CD14-positive monocyte (primary cell): ENCODE results near the gene TLCD3A. TPM values are rescaled to one million over a fixed set of nuclear protein-coding genes. Genes with fewer than 3 reads are reported as not detected.

Experiments
- DNase-seq, 3 donors: peaks; one replicate each; pipeline ENCODE4 v3.0.0-alpha.2; 2011 to 2022
- H2AFZ ChIP-seq: 2 replicates; pipeline ENCODE4 v1.6.0; 2012; ENCODE audit warnings: mild to moderate bottlenecking, low read depth, low read length, inconsistent platforms; ENCODE audit not compliant: insufficient read depth, poor library complexity, severe bottlenecking
- H3K27ac ChIP-seq, 2 donors: 1 replicate in 1 of 2; 2 replicates in 1 of 2; pipeline ENCODE4 v1.5.1; 2012 to 2013; ENCODE audit warnings: low read length in 2 of 2, control low read depth in 1 of 2, inconsistent platforms in 1 of 2, low read depth in 1 of 2, mild to moderate bottlenecking in 1 of 2
- H3K27me3 ChIP-seq, 2 donors: one replicate each; pipeline versions ENCODE4 v1.6.0 to v1.6.1; 2011 to 2013; ENCODE audit warnings: low read length in 2 of 2; ENCODE audit not compliant: control insufficient read depth in 2 of 2, insufficient read depth in 2 of 2
- H3K36me3 ChIP-seq, 2 donors: replicated peaks in 1 of 2; 1 replicate in 1 of 2; 2 replicates in 1 of 2; pipeline versions ENCODE4 v1.5.1 to v1.6.1; 2012 to 2013; ENCODE audit warnings: low read length in 2 of 2, control low read depth in 1 of 2, inconsistent platforms in 1 of 2, mild to moderate bottlenecking in 1 of 2; ENCODE audit not compliant: insufficient read depth in 2 of 2, control insufficient read depth in 1 of 2
- H3K4me1 ChIP-seq, 2 donors: 1 replicate in 1 of 2; 2 replicates in 1 of 2; pipeline versions ENCODE4 v1.5.1 to v1.6.1; 2012 to 2013; ENCODE audit warnings: low read length in 2 of 2, control low read depth in 1 of 2, inconsistent platforms in 1 of 2, mild to moderate bottlenecking in 1 of 2, moderate library complexity in 1 of 2; ENCODE audit not compliant: insufficient read depth in 2 of 2, control insufficient read depth in 1 of 2
- H3K4me2 ChIP-seq: replicated peaks from 2 replicates; pipeline ENCODE3; 2012; ENCODE audit warnings: low read length, moderate library complexity, mild to moderate bottlenecking; ENCODE audit not compliant: poor library complexity, severe bottlenecking; ENCODE audit errors: extremely low read depth
- H3K4me3 ChIP-seq, 3 experiments: fragments of 200-600 bp in 1 of 3; sonication (generic) in 1 of 3; replicated peaks in 1 of 3; 1 replicate in 2 of 3; 2 replicates in 1 of 3; pipeline ENCODE4 v1.5.1; 2011 to 2013; ENCODE audit warnings: low read length in 3 of 3, mild to moderate bottlenecking in 3 of 3, control low read depth in 2 of 3, low read depth in 2 of 3, inconsistent platforms in 1 of 3, moderate library complexity in 1 of 3
- H3K79me2 ChIP-seq: 2 replicates; pipeline ENCODE4 v1.6.0; 2012; ENCODE audit warnings: mild to moderate bottlenecking, control low read depth, inconsistent platforms, low read length, moderate library complexity; ENCODE audit not compliant: insufficient read depth
- H3K9ac ChIP-seq: 2 replicates; pipeline ENCODE4 v1.6.0; 2017; ENCODE audit warnings: low read length, mild to moderate bottlenecking; ENCODE audit not compliant: insufficient read depth, poor library complexity, severe bottlenecking
- H3K9me3 ChIP-seq, 2 donors: replicated peaks in 1 of 2; 1 replicate in 1 of 2; 2 replicates in 1 of 2; pipeline versions ENCODE4 v1.5.1 to v1.6.1; 2012 to 2013; ENCODE audit warnings: low read length in 2 of 2, control low read depth in 1 of 2; ENCODE audit not compliant: control insufficient read depth in 1 of 2, insufficient read depth in 1 of 2
- H4K20me1 ChIP-seq: 2 replicates; pipeline ENCODE4 v1.6.0; 2012; ENCODE audit warnings: mild to moderate bottlenecking, low read length, control low read depth, moderate library complexity; ENCODE audit not compliant: insufficient read depth
- H3K27ac Mint-ChIP-seq, 7 donors: one replicate each; pipeline ENCODE4 v1.8.0; 2020; ENCODE audit warnings: mild to moderate bottlenecking in 7 of 7, mixed read lengths in 7 of 7, moderate library complexity in 6 of 7, inconsistent platforms in 2 of 7
- H3K27me3 Mint-ChIP-seq, 3 donors: one replicate each; pipeline ENCODE4 v1.8.0; 2021 to 2022; ENCODE audit warnings: low read depth in 3 of 3, mild to moderate bottlenecking in 3 of 3, mixed read lengths in 3 of 3, moderate library complexity in 3 of 3, inconsistent platforms in 1 of 3
- H3K36me3 Mint-ChIP-seq, 2 donors: one replicate each; pipeline ENCODE4 v1.8.0; 2020; ENCODE audit warnings: mixed read lengths in 2 of 2, inconsistent platforms in 1 of 2, mild to moderate bottlenecking in 1 of 2
- H3K4me1 Mint-ChIP-seq: one replicate; pipeline ENCODE4 v1.8.0; 2020; ENCODE audit warnings: mild to moderate bottlenecking, mixed read lengths
- H3K4me3 Mint-ChIP-seq, 2 donors: one replicate each; pipeline ENCODE4 v1.8.0; 2020; ENCODE audit warnings: mild to moderate bottlenecking in 2 of 2, mixed read lengths in 2 of 2, moderate library complexity in 1 of 2
- H3K9me3 Mint-ChIP-seq, 7 donors: one replicate each; pipeline ENCODE4 v1.8.0; 2020 to 2022; ENCODE audit warnings: mixed read lengths in 7 of 7, mild to moderate bottlenecking in 6 of 7, moderate library complexity in 6 of 7, inconsistent platforms in 2 of 7
- WGBS: methylation state at CpG from one replicate; pipeline ENCODE4 v1.1.5; 2013; ENCODE audit warnings: missing lambda C conversion rate; ENCODE audit not compliant: insufficient coverage; 5-methylcytosine and 5-hydroxymethylcytosine counted together
- intact Hi-C, 2 donors: fragments of 100-400 bp; cut with micrococcal nuclease; formaldehyde crosslinking; loops; one replicate each; pipeline versions ENCODE4 v1.15.0 to v1.15.1; 2023
- polyA plus RNA-seq, 3 donors: library from polyadenylated mRNA; depleted of rRNA in 1 of 3; unstranded in 2 of 3; stranded (reverse) in 1 of 3; fragments of 300-500 nt in 2 of 3; fragments of >200 nt in 1 of 3; fragmentation: Illumina TruSeq in 2 of 3; gene quantifications; 1 replicate in 2 of 3; 2 replicates in 1 of 3; pipeline ENCODE4 v1.2.3, GENCODE V29; 2012 to 2021
- TF ChIP-seq, protein P1 (sequence below): fragments of 200-600 bp; IDR thresholded peaks from one replicate; pipeline ENCODE4 v1.8.0; 2022; ENCODE audit warnings: antibody characterized with exemption, mild to moderate bottlenecking

The TLCD3A gene
- polyA plus RNA-seq, 3 donors, result 0.09 to 1.8 (median 0.13) TPM

- H3K79me2 ChIP-seq, result peaks cover 87% of the 10 kb centered on the region
- intact Hi-C loops, result no loop called here
These were observed 24.3 kb upstream of the TLCD3A start for GRCh38 chr17:708132-708531.

DNA sequence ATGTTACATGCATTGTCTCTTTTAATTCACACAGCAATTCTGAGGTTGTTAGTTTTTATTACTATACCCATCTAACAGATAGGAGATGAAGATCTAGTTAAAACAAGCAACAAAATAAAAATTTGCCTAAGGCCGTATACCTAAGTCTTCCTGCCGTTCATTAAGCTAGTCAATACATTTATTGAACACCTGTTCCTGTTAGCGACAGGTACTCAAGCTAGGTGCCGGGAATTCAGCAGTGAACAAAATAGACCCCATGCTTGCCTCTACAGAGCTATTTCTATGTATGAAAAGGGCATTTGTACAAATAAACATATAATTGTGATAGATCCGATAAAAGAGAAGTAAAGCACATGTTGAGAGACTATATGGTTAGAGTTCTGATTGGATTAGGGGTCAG lies 14.3 kb upstream of the TLCD3A start:
- DNase-seq, result no peak
- Mint-ChIP-seq H3K9me3 (no peaks in the 10 kb centered on the region), H3K4me3 (no peak overlapping the region), H3K27ac (no peak overlapping the region), H3K27me3 (peaks cover 5 to 10% (median 7%) of the 10 kb centered on the region in 3 donors), H3K36me3 (no peaks in the 10 kb centered on the region), H3K4me1 (peaks cover 11% of the 10 kb centered on the region)
- no peak overlapping the region for H3K4me2 ChIP-seq
- no peaks in the 10 kb centered on the region for H3K27me3 ChIP-seq
- no peak overlapping the region for H3K27ac ChIP-seq
- intact Hi-C loops, result loop anchor here (5.0 kb wide), 1 partner anchor 34 kb away; the partner anchor contains the start of gene GEMIN4 (in 2 of the 2)
- TF ChIP-seq, protein P1, sequence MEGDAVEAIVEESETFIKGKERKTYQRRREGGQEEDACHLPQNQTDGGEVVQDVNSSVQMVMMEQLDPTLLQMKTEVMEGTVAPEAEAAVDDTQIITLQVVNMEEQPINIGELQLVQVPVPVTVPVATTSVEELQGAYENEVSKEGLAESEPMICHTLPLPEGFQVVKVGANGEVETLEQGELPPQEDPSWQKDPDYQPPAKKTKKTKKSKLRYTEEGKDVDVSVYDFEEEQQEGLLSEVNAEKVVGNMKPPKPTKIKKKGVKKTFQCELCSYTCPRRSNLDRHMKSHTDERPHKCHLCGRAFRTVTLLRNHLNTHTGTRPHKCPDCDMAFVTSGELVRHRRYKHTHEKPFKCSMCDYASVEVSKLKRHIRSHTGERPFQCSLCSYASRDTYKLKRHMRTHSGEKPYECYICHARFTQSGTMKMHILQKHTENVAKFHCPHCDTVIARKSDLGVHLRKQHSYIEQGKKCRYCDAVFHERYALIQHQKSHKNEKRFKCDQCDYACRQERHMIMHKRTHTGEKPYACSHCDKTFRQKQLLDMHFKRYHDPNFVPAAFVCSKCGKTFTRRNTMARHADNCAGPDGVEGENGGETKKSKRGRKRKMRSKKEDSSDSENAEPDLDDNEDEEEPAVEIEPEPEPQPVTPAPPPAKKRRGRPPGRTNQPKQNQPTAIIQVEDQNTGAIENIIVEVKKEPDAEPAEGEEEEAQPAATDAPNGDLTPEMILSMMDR, result no peak
- H3K79me2 ChIP-seq, result peaks cover 15% of the 10 kb centered on the region
- H3K36me3 ChIP-seq, result no peaks in the 10 kb centered on the region
- H3K4me3 ChIP-seq, result no peak overlapping the region
- no peak overlapping the region for H2AFZ ChIP-seq
- no peak overlapping the region for H3K9ac ChIP-seq
- H4K20me1 ChIP-seq, result peaks cover 5% of the 10 kb centered on the region
- H3K4me1 ChIP-seq, result peaks cover 16 to 22% of the 10 kb centered on the region in 2 donors
- no peaks in the 10 kb centered on the region for H3K9me3 ChIP-seq
- WGBS, result no CpG with 5 or more reads among the region's 5 CpGs

More at GRCh38 chr17:708132-708531, 24.3 kb upstream of the TLCD3A start:
- Histone ChIP-seq H3K27ac (no peak overlapping the region), H2AFZ (no peak overlapping the region), H3K27me3 (no peaks in the 10 kb centered on the region), H3K4me1 (peaks cover 0 to 5% of the 10 kb centered on the region in 2 donors), H3K4me2 (no peak overlapping the region), H3K4me3 (no peak overlapping the region), H3K9me3 (no peaks in the 10 kb centered on the region), H4K20me1 (peaks cover 52% of the 10 kb centered on the region), H3K36me3 (peaks cover 37 to 77% of the 10 kb centered on the region in 2 donors), H3K9ac (no peak overlapping the region)
- WGBS, result 86% methylated on average over 1 of the region's 5 CpGs
- DNase-seq, result no peak
- H3K27me3 Mint-ChIP-seq, result no peaks in the 10 kb centered on the region
- H3K36me3 Mint-ChIP-seq, result peaks cover 49 to 79% of the 10 kb centered on the region in 2 donors
- H3K4me3 Mint-ChIP-seq, result no peak overlapping the region
- no peaks in the 10 kb centered on the region for H3K9me3 Mint-ChIP-seq
- TF ChIP-seq, protein P1, result no peak
- peak overlapping the region in 4 of 7 donors; percentile 17 to 49 (median 36) for H3K27ac Mint-ChIP-seq
- peaks cover 6% of the 10 kb centered on the region for H3K4me1 Mint-ChIP-seq
